Vagina (tissue), 2 donors: Measurements from ENCODE around the gene BET1.

ENCODE experiments used
- CTCF ChIP-seq, 3 experiments: fragments of 450-650 bp in 2 of 3; fragments of 200-600 bp in 1 of 3; sonication (generic) in 1 of 3; IDR thresholded peaks; one replicate each; pipeline ENCODE4 v1.5.1; 2017 to 2019; ENCODE audit warnings: antibody characterized with exemption in 3 of 3, mild to moderate bottlenecking in 2 of 3, moderate library complexity in 2 of 3
- POLR2A ChIP-seq, 2 donors: fragments of 450-650 bp; IDR thresholded peaks; one replicate each; pipeline ENCODE4 v1.6.1; 2017; ENCODE audit warnings: antibody characterized with exemption in 2 of 2, mild to moderate bottlenecking in 2 of 2, moderate library complexity in 2 of 2

GRCh38 chr7:93948873-93949272 lies 55.3 kb downstream of the BET1 start:
- TF ChIP-seq CTCF (IDR thresholded peaks at IDR 0.05) (no peak), POLR2A (IDR thresholded peaks at IDR 0.05) (no peak)
